ENCODE data around the gene SPAG8. TPM values are rescaled to one million over a fixed set of nuclear protein-coding genes. Genes with fewer than 3 reads are reported as not detected.

The SPAG8 gene
- total RNA-seq, 2 donors from 2014 or later, result 1.3 to 1.9 TPM

- DNase-seq (no peak), ATAC-seq (no peak)
- intact Hi-C loops (cut with DNase I), result no loop called here
These were observed 4.6 kb upstream of the SPAG8 start for GRCh38 chr9:35816708-35817107.

GRCh38 chr9:35814841-35815543 lies 2.9 kb upstream of the SPAG8 start, which contains the start of gene HINT2:
HINT2 (minus strand) TSS chr9:35815042; CDS start chr9:35814979, 63 bp downstream.
- peak; percentile 94 to 96 for ATAC-seq
- intact Hi-C loops (cut with DNase I), result loop anchor here in 1 of 2 donors (2.0 kb wide), 1 partner anchor 14 kb away; the partner anchor contains the start of genes FAM221B and TMEM8B
- peak; percentile 96 for DNase-seq

- intact Hi-C loops (cut with DNase I), result loop anchor here in 1 of 2 donors (2.0 kb wide), 1 partner anchor 15 kb away; the partner anchor contains the start of genes FAM221B and TMEM8B
- ATAC-seq, result peak; percentile 56 to 64
- DNase-seq, result peak; percentile 86
These were observed 2.2 kb upstream of the SPAG8 start for GRCh38 chr9:35814106-35814840.

- ATAC-seq, result no peak
- no peak for DNase-seq
- intact Hi-C loops (cut with DNase I), result loop anchor here in 1 of 2 donors (2.0 kb wide), 1 partner anchor 15 kb away; the partner anchor contains the start of genes FAM221B and TMEM8B
These were observed 1.5 kb upstream of the SPAG8 start for GRCh38 chr9:35813434-35814105.

GRCh38 chr9:35811381-35812024 lies 559 bp downstream of the SPAG8 start:
- DNase-seq (no peak), ATAC-seq (no peak)
- intact Hi-C loops (cut with DNase I), result no loop called here

GRCh38 chr9:35810122-35810521 lies 1.9 kb downstream of the SPAG8 start:
- ATAC-seq, result no peak
- DNase-seq, result no peak
- intact Hi-C loops (cut with DNase I), result no loop called here

GRCh38 chr9:35808433-35808832 lies 3.6 kb downstream of the SPAG8 start:
- intact Hi-C loops (cut with DNase I), result no loop called here
- DNase-seq (no peak), ATAC-seq (no peak)

- intact Hi-C loops (cut with DNase I), result no loop called here
- DNase-seq, result no peak
- ATAC-seq, result no peak
These were observed 6.0 kb downstream of the SPAG8 start for GRCh38 chr9:35806101-35806500.

- no peak for DNase-seq
- ATAC-seq, result no peak
- intact Hi-C loops (cut with DNase I), result no loop called here
These were observed 10.5 kb downstream of the SPAG8 start for GRCh38 chr9:35801328-35802128.

- ATAC-seq, result no peak
- no peak for DNase-seq
- intact Hi-C loops (cut with DNase I), result no loop called here
These were observed 11.5 kb downstream of the SPAG8 start for GRCh38 chr9:35800530-35800929.

GRCh38 chr9:35798658-35799374 lies 13.2 kb downstream of the SPAG8 start:
- ATAC-seq, result no peak
- intact Hi-C loops (cut with DNase I), result loop anchor here in 1 of 2 donors (10.0 kb wide), 1 partner anchor 86 kb away; no protein-coding TSS in a partner anchor

GRCh38 chr9:35797311-35798109 lies 14.6 kb downstream of the SPAG8 start:
- ATAC-seq (no peak), DNase-seq (no peak)
- intact Hi-C loops (cut with DNase I), result loop anchor here in 1 of 2 donors (10.0 kb wide), 1 partner anchor 87 kb away; no protein-coding TSS in a partner anchor

More at GRCh38 chr9:35798658-35799374, 13.2 kb downstream of the SPAG8 start:
- DNase-seq, result no peak

- ATAC-seq (no peak), DNase-seq (no peak)
- intact Hi-C loops (cut with DNase I), result loop anchor here in 1 of 2 donors (10.0 kb wide), 1 partner anchor 89 kb away; no protein-coding TSS in a partner anchor
These were observed 16.4 kb downstream of the SPAG8 start for GRCh38 chr9:35795695-35796094.

- DNase-seq, result no peak
- intact Hi-C loops (cut with DNase I), result loop anchor here (5.0 to 10.0 kb wide), 2 partner anchors 34 to 91 kb away; partner anchors contain the start of genes FAM221B (in 1 of the 2) and TMEM8B (in 1 of the 2)
- no peak for ATAC-seq
These were observed 18.6 kb downstream of the SPAG8 start for GRCh38 chr9:35793461-35793860.

GRCh38 chr9:35792826-35793225 lies 19.2 kb downstream of the SPAG8 start:
- ATAC-seq, result no peak
- intact Hi-C loops (cut with DNase I), result loop anchor here (5.0 to 10.0 kb wide), 2 partner anchors 34 to 92 kb away; partner anchors contain the start of genes FAM221B (in 1 of the 2) and TMEM8B (in 1 of the 2)
- no peak for DNase-seq

All from left cardiac atrium (tissue), 4 donors.